Measurements from ENCODE around the gene ST3GAL2. TPM values are rescaled to one million over a fixed set of nuclear protein-coding genes. Genes with fewer than 3 reads are reported as not detected.
A peak's percentile ranks its signal among the peaks of the same experiment; 100 is the strongest.

ST3GAL2 gene
- total and polyA plus RNA-seq, 12 donors = 5.3 to 30.8 (median 22.6) TPM

DNA sequence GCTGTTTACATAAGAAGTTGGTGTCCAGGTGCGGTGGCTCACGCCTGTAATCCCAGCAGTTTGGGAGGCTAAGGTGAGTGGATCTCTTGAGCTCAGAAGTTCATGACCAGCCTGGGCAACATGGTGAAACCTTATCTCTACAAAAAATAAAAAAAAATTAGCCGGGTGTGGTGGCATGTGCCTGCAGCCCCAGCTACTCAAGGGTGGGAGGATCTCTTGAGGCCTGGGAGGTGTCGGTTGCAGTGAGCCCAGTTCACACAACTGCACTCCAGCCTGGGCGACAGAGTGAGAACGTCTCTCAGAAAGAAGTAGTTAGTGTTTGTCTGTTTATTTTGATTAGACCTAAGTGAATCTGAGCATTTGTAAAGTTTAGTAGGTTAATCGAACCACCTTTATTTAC is 79.3 kb downstream of the ST3GAL2 start:
- no peak overlapping the region for H3K4me3 ChIP-seq
- H3K36me3 ChIP-seq (replicated peaks in 1 of 2) = peaks cover 0 to 95% of the 10 kb centered on the region in 2 donors
- H3K27me3 ChIP-seq = no peaks in the 10 kb centered on the region
- no peak for DNase-seq
- H3K9me3 ChIP-seq (replicated peaks in 1 of 3) = no peaks in the 10 kb centered on the region
- WGBS, 4 donors = 86 to 93% (median 91%) methylated on average over 7 of the region's 7 CpGs
- H3K4me1 ChIP-seq (replicated peaks in 1 of 2) = no peaks in the 10 kb centered on the region
- intact Hi-C loops (cut with DNase I) = no loop called here
- H3K27ac ChIP-seq = no peak overlapping the region
- TF ChIP-seq POLR2A (IDR thresholded peaks at IDR 0.05) = no peak
- TF ChIP-seq, protein P1, sequence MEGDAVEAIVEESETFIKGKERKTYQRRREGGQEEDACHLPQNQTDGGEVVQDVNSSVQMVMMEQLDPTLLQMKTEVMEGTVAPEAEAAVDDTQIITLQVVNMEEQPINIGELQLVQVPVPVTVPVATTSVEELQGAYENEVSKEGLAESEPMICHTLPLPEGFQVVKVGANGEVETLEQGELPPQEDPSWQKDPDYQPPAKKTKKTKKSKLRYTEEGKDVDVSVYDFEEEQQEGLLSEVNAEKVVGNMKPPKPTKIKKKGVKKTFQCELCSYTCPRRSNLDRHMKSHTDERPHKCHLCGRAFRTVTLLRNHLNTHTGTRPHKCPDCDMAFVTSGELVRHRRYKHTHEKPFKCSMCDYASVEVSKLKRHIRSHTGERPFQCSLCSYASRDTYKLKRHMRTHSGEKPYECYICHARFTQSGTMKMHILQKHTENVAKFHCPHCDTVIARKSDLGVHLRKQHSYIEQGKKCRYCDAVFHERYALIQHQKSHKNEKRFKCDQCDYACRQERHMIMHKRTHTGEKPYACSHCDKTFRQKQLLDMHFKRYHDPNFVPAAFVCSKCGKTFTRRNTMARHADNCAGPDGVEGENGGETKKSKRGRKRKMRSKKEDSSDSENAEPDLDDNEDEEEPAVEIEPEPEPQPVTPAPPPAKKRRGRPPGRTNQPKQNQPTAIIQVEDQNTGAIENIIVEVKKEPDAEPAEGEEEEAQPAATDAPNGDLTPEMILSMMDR (IDR thresholded peaks at IDR 0.05) = no peak

DNA sequence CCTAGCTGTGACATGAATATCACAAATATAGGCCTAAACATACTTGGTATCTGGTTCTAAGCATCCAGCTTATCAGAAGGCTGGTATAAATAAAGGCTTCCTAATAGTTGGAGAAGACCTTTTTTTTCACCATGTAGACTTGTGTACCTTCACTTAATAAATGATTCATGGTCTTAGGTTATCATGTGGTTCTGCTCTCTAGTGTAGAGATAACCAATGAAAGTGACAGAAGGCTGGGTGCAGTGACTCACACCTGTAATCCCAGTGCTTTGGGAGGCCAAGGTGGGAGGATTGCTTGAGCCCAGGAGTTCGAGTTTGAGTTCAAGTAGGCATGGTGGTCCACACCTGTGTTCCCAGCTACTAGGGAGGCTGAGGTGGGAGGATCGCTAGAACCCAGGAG is 89.1 kb downstream of the ST3GAL2 start:
- no peaks in the 10 kb centered on the region for H3K27me3 ChIP-seq
- intact Hi-C loops (cut with DNase I) = loop anchor here in 1 of 2 donors (10.0 kb wide), 1 partner anchor 55 kb away; the partner anchor contains the start of gene DDX19B
- WGBS, 4 donors = 69 to 83% (median 76%) methylated on average over 2 of the region's 2 CpGs
- H3K4me3 ChIP-seq = no peak overlapping the region
- no peaks in the 10 kb centered on the region for H3K9me3 ChIP-seq (replicated peaks in 1 of 3)
- H3K36me3 ChIP-seq (replicated peaks in 1 of 2) = peaks cover 0 to 27% of the 10 kb centered on the region in 2 donors
- DNase-seq = no peak
- peak overlapping the region in 1 of 5 donors; percentile 1 for H3K27ac ChIP-seq
- TF ChIP-seq, protein P1 (IDR thresholded peaks at IDR 0.05) = no peak
- TF ChIP-seq POLR2A (IDR thresholded peaks at IDR 0.05) = no peak
- H3K4me1 ChIP-seq (replicated peaks in 1 of 2) = peaks cover 13 to 30% of the 10 kb centered on the region in 2 donors

DNA sequence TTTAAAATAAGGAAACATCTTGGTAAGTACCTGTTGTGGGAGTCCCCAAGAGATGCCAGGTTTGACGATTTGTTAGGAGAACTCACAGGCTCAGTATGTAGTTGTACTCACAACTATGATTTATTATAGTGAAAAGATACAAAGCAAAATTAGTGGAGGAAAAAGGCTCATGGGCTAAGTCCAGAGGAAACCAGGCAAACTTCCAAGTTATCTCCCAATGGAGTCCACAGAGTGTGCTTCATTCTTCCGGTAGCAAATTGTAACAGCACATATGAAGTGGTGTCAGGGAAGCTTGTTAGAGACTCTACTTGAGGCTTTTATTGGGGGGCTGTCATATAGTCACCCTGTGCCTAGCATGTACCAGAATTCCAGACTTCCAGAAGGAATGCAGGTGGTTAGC is 89.9 kb downstream of the ST3GAL2 start:
- H3K4me1 ChIP-seq (replicated peaks in 1 of 2) = peaks cover 13 to 30% of the 10 kb centered on the region in 2 donors
- intact Hi-C loops (cut with DNase I) = loop anchor here in 1 of 2 donors (10.0 kb wide), 1 partner anchor 54 kb away; the partner anchor contains the start of gene DDX19B
- H3K36me3 ChIP-seq (replicated peaks in 1 of 2) = peaks cover 0 to 23% of the 10 kb centered on the region in 2 donors
- no peak overlapping the region for H3K27ac ChIP-seq
- WGBS, 4 donors = 47 to 65% (median 59%) methylated on average over 2 of the region's 2 CpGs
- no peaks in the 10 kb centered on the region for H3K27me3 ChIP-seq
- TF ChIP-seq, protein P1 (IDR thresholded peaks at IDR 0.05) = no peak
- no peak for TF ChIP-seq POLR2A (IDR thresholded peaks at IDR 0.05)
- no peak for DNase-seq
- H3K9me3 ChIP-seq (replicated peaks in 1 of 3) = no peaks in the 10 kb centered on the region
- H3K4me3 ChIP-seq = no peak overlapping the region

- peak overlapping the region in 3 of 5 donors; percentile 92 to 99 (median 95) for H3K27ac ChIP-seq
- intact Hi-C loops (cut with DNase I) = loop anchor here in 1 of 2 donors (10.0 kb wide), 1 partner anchor 51 kb away; the partner anchor contains the start of gene DDX19B
- H3K4me1 ChIP-seq (replicated peaks in 1 of 2) = peaks cover 13 to 30% of the 10 kb centered on the region in 2 donors
- H3K27me3 ChIP-seq = no peaks in the 10 kb centered on the region
- WGBS, 4 donors = 86 to 89% (median 88%) methylated on average over 10 of the region's 10 CpGs
- H3K9me3 ChIP-seq (replicated peaks in 1 of 3) = no peaks in the 10 kb centered on the region
- peaks cover 0 to under 1% of the 10 kb centered on the region in 2 donors for H3K36me3 ChIP-seq (replicated peaks in 1 of 2)
- TF ChIP-seq, protein P1 (IDR thresholded peaks at IDR 0.05) = no peak
- no peak for TF ChIP-seq POLR2A (IDR thresholded peaks at IDR 0.05)
- DNase-seq = no peak
- peak overlapping the region in 1 of 4 donors; percentile 65 for H3K4me3 ChIP-seq
These were observed 93.1 kb downstream of the ST3GAL2 start for GRCh38 chr16:70345840-70346239.
